Kidney (tissue), 14 donors: ENCODE results near the gene PBX2. TPM values are rescaled to one million over a fixed set of nuclear protein-coding genes. Genes with fewer than 3 reads are reported as not detected.

Experiments used
- DNase-seq, 5 donors: peaks; one replicate each; pipeline ENCODE4 v3.0.0-alpha.2; 2013 to 2020
- FAIRE-seq: peaks from 2 replicates; lab custom pipeline; 2012; peaks lifted over from hg19 to GRCh38; lab: Jason Lieb, UNC
- H3K27ac ChIP-seq, 2 donors: one replicate each; pipeline ENCODE4 v1.7.0; 2013; ENCODE audit warnings: low read depth in 2 of 2, low read length in 2 of 2, inconsistent platforms in 1 of 2
- H3K27me3 ChIP-seq: one replicate; pipeline ENCODE4 v1.7.1; 2013; ENCODE audit warnings: low read length, inconsistent platforms; ENCODE audit not compliant: control insufficient read depth, insufficient read depth
- H3K36me3 ChIP-seq, 3 donors: one replicate each; pipeline versions ENCODE4 v1.7.0 to v1.7.1; 2013; ENCODE audit warnings: low read length in 3 of 3, control low read depth in 1 of 3, inconsistent platforms in 1 of 3; ENCODE audit not compliant: insufficient read depth in 3 of 3, control insufficient read depth in 2 of 3
- H3K4me1 ChIP-seq, 3 donors: one replicate each; pipeline versions ENCODE4 v1.7.0 to v1.7.1; 2013; ENCODE audit warnings: low read length in 3 of 3, inconsistent platforms in 1 of 3, low read depth in 1 of 3; ENCODE audit not compliant: control insufficient read depth in 2 of 3, insufficient read depth in 2 of 3
- H3K4me3 ChIP-seq, 3 donors: one replicate each; pipeline versions ENCODE4 v1.7.0 to v1.8.1; 2013; ENCODE audit warnings: low read length in 3 of 3, control low read depth in 1 of 3, inconsistent platforms in 1 of 3
- H3K9ac ChIP-seq, 3 donors: one replicate each; pipeline versions ENCODE4 v1.7.0 to v1.7.1; 2013; ENCODE audit warnings: low read length in 3 of 3, control low read depth in 1 of 3, inconsistent platforms in 1 of 3
- H3K9me3 ChIP-seq, 3 donors: one replicate each; pipeline versions ENCODE4 v1.7.0 to v1.7.1; 2013; ENCODE audit warnings: low read length in 3 of 3, control low read depth in 1 of 3, inconsistent platforms in 1 of 3; ENCODE audit not compliant: control insufficient read depth in 2 of 3, insufficient read depth in 1 of 3
- intact Hi-C: fragments of 100-400 bp; cut with DNase I; formaldehyde crosslinking; loops from one replicate; pipeline ENCODE4 v1.11.1; 2022
- polyA plus RNA-seq: library from polyadenylated mRNA; stranded (reverse); fragments of 350-450 nt; fragmentation: Illumina TruSeq; extraction: RNeasy Lipid Tissue Mini Kit (QIAGEN cat#74804); gene quantifications from one replicate; pipeline ENCODE4 v1.2.3, GENCODE V29; 2014; ENCODE audit warnings: low read depth, low replicate concordance; ENCODE audit not compliant: insufficient read depth
- total RNA-seq: library from RNA; stranded (reverse); fragmentation: NEBNext Ultra II Directional; extraction: Animal tissue kit (Norgen Biotek cat#: 25700); gene quantifications from one replicate; pipeline ENCODE4 v1.2.1, GENCODE V29; 2021
- TF ChIP-seq, protein P1 (sequence below): IDR thresholded peaks from 3 replicates; pipeline ENCODE4 v1.5.1; 2012; ENCODE audit warnings: mild to moderate bottlenecking, moderate library complexity, borderline replicate concordance; ENCODE audit not compliant: insufficient read depth; ENCODE audit errors: extremely low read depth
- donor health status: control.
- donor health status: control.
- donor health status: control.
- donor health status: control.
- donor health status: control.
- donor health status: DM: yes; HTN: yes; CAD: no.
- donor health status: Normal renal cell carcinoma (clear cell type).

Gene PBX2
- total and polyA plus RNA-seq, 2 donors from 2014 or later = 34.6 to 87.3 TPM

DNA sequence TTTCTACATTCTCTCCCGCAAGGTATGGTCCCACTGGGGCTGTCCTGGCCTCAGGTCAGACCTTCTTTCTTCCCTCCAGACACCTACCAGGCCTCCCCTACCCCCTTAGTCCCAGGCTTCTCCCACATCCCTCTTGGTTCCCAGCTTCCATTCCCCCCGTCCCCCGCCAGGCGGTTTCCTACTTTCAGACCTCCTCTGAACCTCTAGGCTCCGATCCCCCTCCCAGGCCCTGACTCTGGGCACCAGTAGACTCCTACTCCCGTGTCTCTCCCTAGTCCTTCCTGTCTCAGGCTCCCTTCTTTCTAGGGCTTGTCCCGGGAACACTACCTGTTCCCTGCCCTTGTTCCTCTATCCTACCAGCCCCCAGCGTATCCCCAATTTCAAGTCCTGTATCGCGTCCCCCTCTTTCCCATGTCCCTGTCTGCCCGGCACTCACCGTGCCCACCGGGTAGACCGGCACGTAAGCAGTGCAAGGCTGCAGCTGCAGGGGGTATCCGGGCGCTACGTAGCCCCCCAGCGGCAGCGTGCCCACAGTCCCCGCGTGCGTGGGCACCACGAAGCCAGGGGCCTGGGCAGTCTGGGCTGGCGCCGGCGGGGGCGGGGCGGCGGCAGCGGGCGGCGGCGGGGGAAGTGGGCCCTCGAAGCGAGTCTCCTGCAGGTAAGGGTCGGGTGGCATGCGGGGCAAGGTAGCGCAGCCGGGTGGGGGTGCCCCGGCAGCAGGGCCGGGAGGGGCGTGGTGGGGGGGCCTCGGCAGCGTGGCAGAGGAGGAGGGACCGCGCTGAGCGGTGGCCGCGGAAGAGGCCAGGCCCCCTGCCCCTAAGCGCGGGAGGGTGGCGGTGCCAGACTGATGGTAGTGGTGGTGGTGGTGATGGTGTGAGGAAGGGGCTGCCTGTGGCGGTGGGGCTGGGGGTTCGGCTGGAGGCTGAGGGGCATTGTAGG is 39.8 kb downstream of the PBX2 start:
- Histone ChIP-seq H3K4me1 (peaks cover 4 to 15% (median 13%) of the 10 kb centered on the region in 3 donors), H3K36me3 (no peaks in the 10 kb centered on the region), H3K9ac (no peak overlapping the region), H3K9me3 (no peaks in the 10 kb centered on the region), H3K4me3 (no peak overlapping the region), H3K27me3 (no peaks in the 10 kb centered on the region), H3K27ac (no peak overlapping the region)
- DNase-seq = peak in 4 of 5 donors; percentile 18 to 73 (median 30)
- intact Hi-C loops = no loop called here
- no peak for FAIRE-seq
- TF ChIP-seq, protein P1, sequence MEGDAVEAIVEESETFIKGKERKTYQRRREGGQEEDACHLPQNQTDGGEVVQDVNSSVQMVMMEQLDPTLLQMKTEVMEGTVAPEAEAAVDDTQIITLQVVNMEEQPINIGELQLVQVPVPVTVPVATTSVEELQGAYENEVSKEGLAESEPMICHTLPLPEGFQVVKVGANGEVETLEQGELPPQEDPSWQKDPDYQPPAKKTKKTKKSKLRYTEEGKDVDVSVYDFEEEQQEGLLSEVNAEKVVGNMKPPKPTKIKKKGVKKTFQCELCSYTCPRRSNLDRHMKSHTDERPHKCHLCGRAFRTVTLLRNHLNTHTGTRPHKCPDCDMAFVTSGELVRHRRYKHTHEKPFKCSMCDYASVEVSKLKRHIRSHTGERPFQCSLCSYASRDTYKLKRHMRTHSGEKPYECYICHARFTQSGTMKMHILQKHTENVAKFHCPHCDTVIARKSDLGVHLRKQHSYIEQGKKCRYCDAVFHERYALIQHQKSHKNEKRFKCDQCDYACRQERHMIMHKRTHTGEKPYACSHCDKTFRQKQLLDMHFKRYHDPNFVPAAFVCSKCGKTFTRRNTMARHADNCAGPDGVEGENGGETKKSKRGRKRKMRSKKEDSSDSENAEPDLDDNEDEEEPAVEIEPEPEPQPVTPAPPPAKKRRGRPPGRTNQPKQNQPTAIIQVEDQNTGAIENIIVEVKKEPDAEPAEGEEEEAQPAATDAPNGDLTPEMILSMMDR = no peak

- intact Hi-C loops = no loop called here
- H3K4me3 ChIP-seq = peak overlapping the region in 1 of 3 donors; percentile 51
- DNase-seq = peak in 2 of 5 donors; percentile 23 to 67
- H3K36me3 ChIP-seq = no peaks in the 10 kb centered on the region
- no peak overlapping the region for H3K9ac ChIP-seq
- no peak for FAIRE-seq
- no peak overlapping the region for H3K27ac ChIP-seq
- no peaks in the 10 kb centered on the region for H3K9me3 ChIP-seq
- H3K27me3 ChIP-seq = no peaks in the 10 kb centered on the region
- H3K4me1 ChIP-seq = peaks cover 4 to 9% (median 7%) of the 10 kb centered on the region in 3 donors
- TF ChIP-seq, protein P1 = no peak
Measured at GRCh38 chr6:32149092-32149755, 40.8 kb downstream of the PBX2 start.

DNA sequence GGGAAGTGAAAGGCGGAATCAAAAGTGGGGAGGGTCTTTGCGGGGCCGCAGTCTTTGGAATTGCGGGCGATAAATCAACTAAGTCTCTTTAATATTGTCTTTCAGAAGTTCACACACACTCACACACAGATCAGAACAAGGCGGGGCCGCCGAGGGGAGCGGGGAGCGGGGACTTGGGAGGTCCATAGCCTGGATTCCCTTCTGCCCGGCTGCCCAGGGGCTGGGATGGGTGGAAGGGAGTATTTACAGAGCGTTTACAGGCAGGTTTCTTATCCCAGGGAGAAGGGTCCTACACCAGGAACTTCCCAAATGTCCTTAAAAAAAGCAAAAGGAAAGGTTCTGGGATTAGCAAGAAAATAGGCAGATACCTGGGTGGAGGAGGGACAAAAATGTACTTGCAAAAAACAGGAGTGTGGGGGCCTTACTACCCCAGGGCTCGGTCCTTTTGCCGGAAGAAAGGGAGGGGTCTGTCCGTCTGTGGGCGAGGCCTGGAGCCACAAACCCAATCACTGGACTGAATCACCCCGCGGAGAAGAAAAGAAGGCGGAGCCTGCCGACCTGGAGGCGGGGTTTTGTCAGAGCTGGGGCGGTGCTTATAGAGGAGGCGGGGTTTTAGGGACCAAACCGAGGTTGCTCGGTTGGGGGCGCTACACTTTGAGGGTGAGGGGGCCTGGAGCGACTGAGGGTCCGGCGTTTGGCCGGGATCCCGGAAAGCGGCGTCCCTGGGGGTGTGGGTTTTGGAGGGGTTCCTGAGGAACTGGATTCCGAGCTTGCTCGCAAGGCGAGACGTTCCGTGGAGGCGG is 41.5 kb downstream of the PBX2 start:
- Histone ChIP-seq H3K27ac (no peak overlapping the region), H3K4me1 (peaks cover 4 to 9% (median 7%) of the 10 kb centered on the region in 3 donors), H3K9ac (peak overlapping the region in 1 of 3 donors; percentile 36), H3K27me3 (no peaks in the 10 kb centered on the region), H3K4me3 (peak overlapping the region in 2 of 3 donors; percentile 49 to 58), H3K36me3 (no peaks in the 10 kb centered on the region), H3K9me3 (no peaks in the 10 kb centered on the region)
- DNase-seq = peak; percentile 85 to 93 (median 90)
- TF ChIP-seq, protein P1 = no peak
- intact Hi-C loops = no loop called here
- FAIRE-seq = no peak
